IMR-90 (cell line): Measurements from ENCODE around the gene TGM1. TPM values are rescaled to one million over a fixed set of nuclear protein-coding genes. Genes with fewer than 3 reads are reported as not detected.

Source experiments
- ATAC-seq: fragments of 200-7000 bp; cut with Tn5 transposase; 2 replicates; pipeline ENCODE4 v1.9.1; 2020; ENCODE audit warnings: low read depth, mild to moderate bottlenecking, moderate library complexity
- BruUV-seq: library from RNA; stranded (reverse); fragments of 400-500 nt; replicated peaks from 2 replicates; lab custom pipeline; 2021; lab: Mats Ljungman, UMichigan
- CTCF ChIA-PET: fragments of 300-600 bp; formaldehyde crosslinking; extraction: SDS; loops from one replicate; lab custom pipeline; 2021; ENCODE audit warnings: antibody characterized with exemption; lab: Yijun Ruan, JAX
- POLR2A ChIA-PET: fragments of 300-600 bp; sonication (Branson Sonifier 250); formaldehyde crosslinking; loops from one replicate; lab custom pipeline; 2022; ENCODE audit warnings: antibody characterized with exemption; ENCODE audit not compliant: unreplicated experiment; lab: Charles Lee
- DNase-seq: peaks from one replicate; pipeline ENCODE4 v3.0.0; 2013
- H2AFZ ChIP-seq: replicated peaks from 2 replicates; pipeline ENCODE3; 2013; ENCODE audit warnings: low read length, mild to moderate bottlenecking; ENCODE audit not compliant: poor library complexity
- H2AK5ac ChIP-seq: 2 replicates; pipeline ENCODE4 v1.6.1; 2013; ENCODE audit warnings: low read depth, low read length, inconsistent platforms
- H2AK9ac ChIP-seq: replicated peaks from 2 replicates; pipeline ENCODE3; 2013; ENCODE audit warnings: mild to moderate bottlenecking, low read depth, low read length, moderate library complexity; ENCODE audit not compliant: poor library complexity
- H2BK120ac ChIP-seq: 2 replicates; pipeline ENCODE4 v1.6.1; 2013; ENCODE audit warnings: low read depth, low read length, inconsistent platforms
- H2BK15ac ChIP-seq: 3 replicates; pipeline ENCODE4 v1.6.1; 2013; ENCODE audit warnings: low read depth, low read length, inconsistent platforms
- H2BK20ac ChIP-seq: 2 replicates; pipeline ENCODE4 v1.6.1; 2013; ENCODE audit warnings: low read depth, mild to moderate bottlenecking, inconsistent platforms, low read length, moderate library complexity
- H2BK5ac ChIP-seq: 2 replicates; pipeline ENCODE4 v1.6.1; 2013; ENCODE audit warnings: mild to moderate bottlenecking, low read depth, low read length, inconsistent platforms; ENCODE audit not compliant: poor library complexity, severe bottlenecking
- H3K14ac ChIP-seq: replicated peaks from 2 replicates; pipeline ENCODE4 v1.6.1; 2013; ENCODE audit warnings: low read depth, low read length, inconsistent platforms
- H3K18ac ChIP-seq: 2 replicates; pipeline ENCODE4 v1.6.1; 2013; ENCODE audit warnings: low read depth, low read length, control low read depth
- H3K23ac ChIP-seq: 2 replicates; pipeline ENCODE4 v1.6.1; 2013; ENCODE audit warnings: low read depth, low read length, inconsistent platforms
- H3K27ac ChIP-seq: 2 replicates; pipeline ENCODE4 v1.5.1; 2013; ENCODE audit warnings: mild to moderate bottlenecking, control low read depth, low read length; ENCODE audit not compliant: insufficient read depth
- H3K27me3 ChIP-seq: 2 replicates; pipeline ENCODE4 v1.6.1; 2013; ENCODE audit warnings: low read length; ENCODE audit not compliant: control insufficient read depth, insufficient read depth
- H3K36me3 ChIP-seq: 2 replicates; pipeline ENCODE4 v1.6.1; 2013; ENCODE audit warnings: low read length, mixed read lengths; ENCODE audit not compliant: control insufficient read depth, insufficient read depth
- H3K4ac ChIP-seq: 2 replicates; pipeline ENCODE4 v1.6.1; 2013; ENCODE audit warnings: low read depth, low read length, inconsistent platforms
- H3K4me1 ChIP-seq: 2 replicates; pipeline ENCODE4 v1.6.1; 2013; ENCODE audit warnings: low read length, mixed read lengths; ENCODE audit not compliant: control insufficient read depth, insufficient read depth
- H3K4me2 ChIP-seq: 2 replicates; pipeline ENCODE4 v1.6.1; 2013; ENCODE audit warnings: low read depth, mild to moderate bottlenecking, control low read depth, low read length, moderate library complexity
- H3K4me3 ChIP-seq: 2 replicates; pipeline ENCODE4 v1.5.1; 2013; ENCODE audit warnings: low read depth, mild to moderate bottlenecking, control low read depth, low read length, moderate library complexity; ENCODE audit not compliant: insufficient read depth
- H3K56ac ChIP-seq: 2 replicates; pipeline ENCODE4 v1.6.1; 2013; ENCODE audit warnings: low read length, inconsistent platforms; ENCODE audit not compliant: insufficient read depth; ENCODE audit errors: extremely low read depth
- H3K79me1 ChIP-seq, 2 experiments: 2 replicates each; pipeline ENCODE4 v1.6.1; 2013; ENCODE audit warnings: low read length in 2 of 2, inconsistent platforms in 1 of 2, low read depth in 1 of 2
- H3K9ac ChIP-seq: 2 replicates; pipeline ENCODE4 v1.6.1; 2013; ENCODE audit warnings: low read depth, low read length, control low read depth
- H3K9me1 ChIP-seq: 2 replicates; pipeline ENCODE4 v1.6.1; 2013; ENCODE audit warnings: low read length, inconsistent platforms; ENCODE audit not compliant: insufficient read depth
- H3K9me3 ChIP-seq: 2 replicates; pipeline ENCODE4 v1.6.1; 2013; ENCODE audit warnings: low read length; ENCODE audit not compliant: control insufficient read depth, insufficient read depth
- H4K20me1 ChIP-seq: 2 replicates; pipeline ENCODE4 v1.6.1; 2013; ENCODE audit warnings: low read length, inconsistent platforms; ENCODE audit not compliant: insufficient read depth
- H4K5ac ChIP-seq: 2 replicates; pipeline ENCODE4 v1.6.1; 2013; ENCODE audit warnings: mild to moderate bottlenecking, low read depth, low read length, control low read depth
- H4K8ac ChIP-seq, 2 experiments: 2 replicates each; pipeline ENCODE4 v1.6.1; 2013; ENCODE audit warnings: low read depth in 2 of 2, low read length in 2 of 2, control low read depth in 1 of 2, inconsistent platforms in 1 of 2
- H4K91ac ChIP-seq: 2 replicates; pipeline ENCODE4 v1.6.1; 2013; ENCODE audit warnings: low read depth, low read length, inconsistent platforms; ENCODE audit not compliant: insufficient read depth
- BHLHE40 ChIP-seq: fragments of 150-350 bp; IDR thresholded peaks from 2 replicates; pipeline ENCODE4 v1.6.1; 2016; ENCODE audit warnings: mild to moderate bottlenecking, low read depth, low read length
- CEBPB ChIP-seq: IDR thresholded peaks from 2 replicates; pipeline ENCODE4 v1.6.1; 2012; ENCODE audit warnings: low read depth, low read length, improper control_type of control experiment
- CHD1 ChIP-seq: IDR thresholded peaks from 2 replicates; pipeline ENCODE4 v1.6.1; 2012; ENCODE audit warnings: low read depth, low read length, improper control_type of control experiment
- CTCF ChIP-seq: conservative IDR thresholded peaks from 2 replicates; pipeline ENCODE4 v1.5.1; 2012; ENCODE audit warnings: mild to moderate bottlenecking, low read depth, low read length, improper control_type of control experiment
- FOS ChIP-seq: fragments of 150-350 bp; IDR thresholded peaks from 2 replicates; pipeline ENCODE4 v1.6.1; 2016; ENCODE audit warnings: low read depth, low read length
- MAFK ChIP-seq: IDR thresholded peaks from 2 replicates; pipeline ENCODE4 v1.6.1; 2012; ENCODE audit warnings: low read depth, low read length, improper control_type of control experiment
- MAZ ChIP-seq: IDR thresholded peaks from 2 replicates; pipeline ENCODE4 v1.6.1; 2012; ENCODE audit warnings: low read depth, mild to moderate bottlenecking, low read length, improper control_type of control experiment, moderate library complexity, borderline replicate concordance
- MXI1 ChIP-seq: IDR thresholded peaks from 2 replicates; pipeline ENCODE4 v1.6.1; 2012; ENCODE audit warnings: low read depth, mild to moderate bottlenecking, low read length, moderate library complexity, borderline replicate concordance
- NFE2L2 ChIP-seq: fragments of 150-350 bp; IDR thresholded peaks from 2 replicates; pipeline ENCODE4 v1.6.1; 2016; ENCODE audit warnings: low read depth, mild to moderate bottlenecking, low read length
- POLR2A ChIP-seq: IDR thresholded peaks from 2 replicates; pipeline ENCODE4 v1.6.1; 2012; ENCODE audit warnings: mild to moderate bottlenecking, low read depth, low read length
- RAD21 ChIP-seq: IDR thresholded peaks from 2 replicates; pipeline ENCODE4 v1.6.1; 2012; ENCODE audit warnings: low read length, improper control_type of control experiment
- RCOR1 ChIP-seq: IDR thresholded peaks from 2 replicates; pipeline ENCODE4 v1.6.1; 2012; ENCODE audit warnings: mild to moderate bottlenecking, low read length, improper control_type of control experiment; ENCODE audit not compliant: insufficient replicate concordance
- SMC3 ChIP-seq: fragments of 150-350 bp; IDR thresholded peaks from 2 replicates; pipeline ENCODE4 v1.6.1; 2016; ENCODE audit warnings: low read depth, mild to moderate bottlenecking, antibody characterized with exemption, low read length, moderate library complexity
- USF2 ChIP-seq: fragments of 150-350 bp; IDR thresholded peaks from 2 replicates; pipeline ENCODE4 v1.6.1; 2017; ENCODE audit warnings: mild to moderate bottlenecking, antibody characterized with exemption, low read length, low read depth
- WGBS, 2 experiments: methylation state at CpG; one replicate each; pipeline versions ENCODE4 v1.1.5 to v1.1.7; 2013; ENCODE audit warnings: missing lambda C conversion rate in 2 of 2; ENCODE audit not compliant: insufficient read length in 1 of 2; ENCODE audit errors: extremely low coverage in 2 of 2; 5-methylcytosine and 5-hydroxymethylcytosine counted together
- dilution Hi-C: fragments of 300-500 bp; cut with HindIII; formaldehyde crosslinking; loops from one replicate; pipeline ENCODE4 v1.14.3; 2018; ENCODE audit warnings: low sequenced_read_pairs; ENCODE audit not compliant: unreplicated experiment
- in situ Hi-C: fragments of 300-500 bp; cut with MboI; formaldehyde crosslinking; loops from 3 replicates; pipeline ENCODE4 v1.14.3; 2019; ENCODE audit warnings: low sequenced_read_pairs, inconsistent platforms, mixed read lengths
- intact Hi-C: fragments of 100-400 bp; cut with micrococcal nuclease; formaldehyde crosslinking; loops from 2 replicates; pipeline ENCODE4 v1.10.0; 2022
- polyA plus RNA-seq, 3 experiments: library from polyadenylated mRNA; depleted of rRNA; stranded (reverse); fragments of >200 nt; gene quantifications; 2 replicates each; pipeline ENCODE4 v1.2.3, GENCODE V29; 2012; ENCODE audit warnings: low replicate concordance in 1 of 3
- total RNA-seq: library from RNA; depleted of rRNA; stranded (reverse); fragments of >200 nt; gene quantifications from 2 replicates; pipeline ENCODE4 v1.2.3, GENCODE V29; 2012
- TF ChIP-seq, protein P1 (sequence below): fragments of 150-350 bp; IDR thresholded peaks from 2 replicates; pipeline ENCODE4 v1.6.1; 2016; ENCODE audit warnings: low read depth, mild to moderate bottlenecking, low read length, moderate library complexity, borderline replicate concordance

The TGM1 gene
- total and polyA plus RNA-seq, 2 of the 4 experiments (the other 2 are of a cell fraction) = 0.72 to 3.3 TPM

DNA sequence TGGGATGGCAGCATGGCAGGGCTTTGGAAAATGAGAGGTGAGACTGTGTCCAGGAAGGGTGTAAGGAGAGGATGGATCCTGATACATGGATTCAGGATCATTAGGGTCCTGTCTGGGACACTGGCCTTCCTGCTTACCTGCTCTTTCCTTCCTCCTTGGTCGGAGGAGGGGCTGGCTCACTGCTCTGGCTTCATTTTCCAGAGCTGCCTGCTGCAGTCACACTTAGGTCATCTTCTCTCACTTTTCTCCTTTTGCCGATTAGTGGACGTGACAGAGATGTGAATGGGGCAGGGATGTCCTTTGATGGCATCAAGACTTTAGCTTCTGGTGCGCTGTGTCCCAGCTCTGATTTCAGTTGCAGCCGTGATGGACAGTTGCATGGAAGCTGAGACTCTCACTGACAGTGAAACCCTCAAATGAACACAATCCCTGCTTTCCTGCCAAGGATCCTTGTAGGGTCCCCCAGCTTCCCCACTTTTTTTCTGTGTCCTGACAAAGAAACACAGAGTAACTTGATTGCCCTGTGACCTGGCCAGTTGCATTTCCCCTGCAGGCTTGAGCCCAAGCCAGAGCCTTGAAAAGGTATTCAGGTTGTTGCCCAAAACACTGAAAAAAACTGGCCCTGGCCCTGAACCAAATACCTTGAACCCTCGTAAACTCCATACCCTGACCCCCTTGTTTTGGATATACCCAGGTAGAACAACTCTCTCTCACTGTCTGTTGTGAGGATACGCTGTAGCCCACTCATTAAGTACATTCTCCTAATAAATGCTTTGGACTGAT, 45.6 kb upstream of the TGM1 start:
- peaks cover 5% of the 10 kb centered on the region; the same call in 1 of the 2 replicates for H3K9me1 ChIP-seq
- dilution Hi-C loops (no loop called here), intact Hi-C loops (no loop called here), in situ Hi-C loops (no loop called here)
- BruUV-seq = no TSS peak
- ChIA-PET POLR2A (no interaction called here), CTCF (interaction anchor here (0.6 to 4.1 kb wide), 14 partner anchors 9 to 250 kb away, joined by 3 to 20 read pairs (median 4); partner anchors contain the start of genes DHRS1, NOP9 and TINF2)
- no peak overlapping the region for H3K27ac ChIP-seq
- H3K4me2 ChIP-seq = no peak overlapping the region
- ATAC-seq (no peak), DNase-seq (no peak)
- H3K56ac ChIP-seq = no peak overlapping the region
- H3K23ac ChIP-seq = no peak overlapping the region
- H2AK5ac ChIP-seq = no peak overlapping the region
- no peak overlapping the region for H4K5ac ChIP-seq
- H2BK15ac ChIP-seq = no peak overlapping the region
- H3K14ac ChIP-seq = no peak overlapping the region
- H2BK20ac ChIP-seq = no peak overlapping the region
- 94% methylated on average over 2 of the region's 7 CpGs; no CpG with 5 or more reads in 1 of the 2 experiments for WGBS, 2 experiments
- no peak overlapping the region for H3K4ac ChIP-seq
- no peak overlapping the region for H2AK9ac ChIP-seq
- no peak overlapping the region for H2AFZ ChIP-seq
- no peak overlapping the region for H4K8ac ChIP-seq
- H3K4me1 ChIP-seq = peaks cover 10% of the 10 kb centered on the region; the same call in 1 of the 2 replicates
- H3K18ac ChIP-seq = no peak overlapping the region
- H3K4me3 ChIP-seq = no peak overlapping the region
- peaks cover 30% of the 10 kb centered on the region for H3K36me3 ChIP-seq
- peaks cover 8% of the 10 kb centered on the region; the same call in 1 of the 2 replicates for H4K20me1 ChIP-seq
- no peak overlapping the region for H2BK5ac ChIP-seq
- no peak overlapping the region for H2BK120ac ChIP-seq
- H4K91ac ChIP-seq = no peak overlapping the region
- peaks cover 3 to 8% of the 10 kb centered on the region in 2 experiments; a peak in 1 of 4 replicates for H3K79me1 ChIP-seq
- no peak overlapping the region for H3K9ac ChIP-seq
- H3K27me3 ChIP-seq = no peaks in the 10 kb centered on the region
- H3K9me3 ChIP-seq = no peaks in the 10 kb centered on the region
- TF ChIP-seq SMC3 (no peak), BHLHE40 (no peak), MAFK (no peak), MAZ (no peak), RCOR1 (no peak), POLR2A (no peak), CHD1 (no peak), RAD21 (no peak), NFE2L2 (no peak), FOS (no peak), CTCF (no peak), MXI1 (no peak), USF2 (no peak), CEBPB (no peak)
- TF ChIP-seq, protein P1, sequence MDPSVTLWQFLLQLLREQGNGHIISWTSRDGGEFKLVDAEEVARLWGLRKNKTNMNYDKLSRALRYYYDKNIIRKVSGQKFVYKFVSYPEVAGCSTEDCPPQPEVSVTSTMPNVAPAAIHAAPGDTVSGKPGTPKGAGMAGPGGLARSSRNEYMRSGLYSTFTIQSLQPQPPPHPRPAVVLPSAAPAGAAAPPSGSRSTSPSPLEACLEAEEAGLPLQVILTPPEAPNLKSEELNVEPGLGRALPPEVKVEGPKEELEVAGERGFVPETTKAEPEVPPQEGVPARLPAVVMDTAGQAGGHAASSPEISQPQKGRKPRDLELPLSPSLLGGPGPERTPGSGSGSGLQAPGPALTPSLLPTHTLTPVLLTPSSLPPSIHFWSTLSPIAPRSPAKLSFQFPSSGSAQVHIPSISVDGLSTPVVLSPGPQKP = no peak
